ENCODE results near the gene SSBP3.

- TF ChIP-seq POLR2A (IDR thresholded peaks at IDR 0.05) = no peak
- TF ChIP-seq, protein P1, sequence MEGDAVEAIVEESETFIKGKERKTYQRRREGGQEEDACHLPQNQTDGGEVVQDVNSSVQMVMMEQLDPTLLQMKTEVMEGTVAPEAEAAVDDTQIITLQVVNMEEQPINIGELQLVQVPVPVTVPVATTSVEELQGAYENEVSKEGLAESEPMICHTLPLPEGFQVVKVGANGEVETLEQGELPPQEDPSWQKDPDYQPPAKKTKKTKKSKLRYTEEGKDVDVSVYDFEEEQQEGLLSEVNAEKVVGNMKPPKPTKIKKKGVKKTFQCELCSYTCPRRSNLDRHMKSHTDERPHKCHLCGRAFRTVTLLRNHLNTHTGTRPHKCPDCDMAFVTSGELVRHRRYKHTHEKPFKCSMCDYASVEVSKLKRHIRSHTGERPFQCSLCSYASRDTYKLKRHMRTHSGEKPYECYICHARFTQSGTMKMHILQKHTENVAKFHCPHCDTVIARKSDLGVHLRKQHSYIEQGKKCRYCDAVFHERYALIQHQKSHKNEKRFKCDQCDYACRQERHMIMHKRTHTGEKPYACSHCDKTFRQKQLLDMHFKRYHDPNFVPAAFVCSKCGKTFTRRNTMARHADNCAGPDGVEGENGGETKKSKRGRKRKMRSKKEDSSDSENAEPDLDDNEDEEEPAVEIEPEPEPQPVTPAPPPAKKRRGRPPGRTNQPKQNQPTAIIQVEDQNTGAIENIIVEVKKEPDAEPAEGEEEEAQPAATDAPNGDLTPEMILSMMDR (IDR thresholded peaks at IDR 0.05) = no peak
These were observed 48.2 kb downstream of the SSBP3 start for GRCh38 chr1:54357967-54358366.
